H1 (cell line): ENCODE measurements around the gene HOGA1. TPM values are rescaled to one million over a fixed set of nuclear protein-coding genes. Genes with fewer than 3 reads are reported as not detected.

Experiments used
- CTCF ChIA-PET: fragments of 300-600 bp; sonication (Branson Sonifier 250); formaldehyde crosslinking; loops from one replicate; lab custom pipeline; 2021; ENCODE audit not compliant: partially characterized antibody; lab: Charles Lee
- POLR2A ChIA-PET: fragments of 300-600 bp; sonication (Branson Sonifier 250); formaldehyde crosslinking; loops from one replicate; lab custom pipeline; 2021; ENCODE audit warnings: inconsistent platforms; ENCODE audit not compliant: partially characterized antibody; lab: Charles Lee
- DNase-seq, 2 experiments: peaks; one replicate each; pipeline versions ENCODE4 v3.0.0 to v3.0.0-alpha.2; 2010 to 2022; ENCODE audit warnings: low spot score in 2 of 2, low read depth in 1 of 2, mixed read lengths in 1 of 2
- FAIRE-seq: peaks from 2 replicates; lab custom pipeline; 2011; peaks lifted over from hg19 to GRCh38; lab: Jason Lieb, UNC
- H2AFZ ChIP-seq: 2 replicates; pipeline ENCODE4 v1.8.1; 2012; ENCODE audit warnings: low read length, inconsistent platforms
- H2AK5ac ChIP-seq: 2 replicates; pipeline ENCODE4 v1.6.1; 2013; ENCODE audit warnings: low read depth, low read length
- H2BK120ac ChIP-seq: replicated peaks from 2 replicates; pipeline ENCODE3; 2013; ENCODE audit warnings: low read depth, low read length, inconsistent platforms
- H2BK12ac ChIP-seq: 2 replicates; pipeline ENCODE4 v1.6.1; 2013; ENCODE audit warnings: low read depth, low read length
- H2BK15ac ChIP-seq: 2 replicates; pipeline ENCODE4 v1.6.1; 2013; ENCODE audit warnings: low read length
- H2BK20ac ChIP-seq: 2 replicates; pipeline ENCODE4 v1.6.1; 2013; ENCODE audit warnings: low read length
- H2BK5ac ChIP-seq: 2 replicates; pipeline ENCODE4 v1.6.1; 2013; ENCODE audit warnings: low read depth, low read length
- H3K14ac ChIP-seq: 2 replicates; pipeline ENCODE4 v1.6.1; 2013; ENCODE audit warnings: inconsistent platforms; ENCODE audit not compliant: insufficient read length
- H3K18ac ChIP-seq: 2 replicates; pipeline ENCODE4 v1.6.1; 2013; ENCODE audit warnings: low read length; ENCODE audit errors: extremely low read depth
- H3K23ac ChIP-seq: 2 replicates; pipeline ENCODE4 v1.6.1; 2013; ENCODE audit warnings: inconsistent platforms; ENCODE audit not compliant: insufficient read length
- H3K23me2 ChIP-seq: 2 replicates; pipeline ENCODE4 v1.6.1; 2013; ENCODE audit warnings: low read depth, low read length
- H3K27ac ChIP-seq: 2 replicates; pipeline ENCODE4 v1.6.1; 2011; ENCODE audit warnings: low read depth, low read length, inconsistent platforms
- H3K27me3 ChIP-seq, 4 experiments: replicated peaks in 1 of 4; 1 replicate in 1 of 4; 2 replicates in 3 of 4; pipeline versions ENCODE4 v1.6.1 to v1.8.1; 2011 to 2013; ENCODE audit warnings: low read length in 3 of 4, mild to moderate bottlenecking in 3 of 4, inconsistent platforms in 2 of 4, mixed read lengths in 2 of 4, moderate library complexity in 1 of 4; ENCODE audit not compliant: control insufficient read depth in 3 of 4, insufficient read depth in 3 of 4; ENCODE audit errors: extremely low read depth in 1 of 4
- H3K36me3 ChIP-seq, 4 experiments: 2 replicates each; pipeline versions ENCODE4 v1.6.1 to v1.8.1; 2011 to 2013; ENCODE audit warnings: mild to moderate bottlenecking in 4 of 4, low read length in 3 of 4, moderate library complexity in 2 of 4, control low read depth in 1 of 4, inconsistent platforms in 1 of 4; ENCODE audit not compliant: insufficient read depth in 4 of 4, control insufficient read depth in 2 of 4
- H3K4ac ChIP-seq: replicated peaks from 2 replicates; pipeline ENCODE3; 2013; ENCODE audit warnings: low read length, low read depth, mixed read lengths, inconsistent platforms; ENCODE audit not compliant: insufficient read length
- H3K4me1 ChIP-seq, 4 experiments: replicated peaks in 1 of 4; 1 replicate in 1 of 4; 2 replicates in 3 of 4; pipeline versions ENCODE4 v1.6.1 to v1.8.1; 2011 to 2013; ENCODE audit warnings: low read length in 3 of 4, inconsistent platforms in 2 of 4, mixed read lengths in 1 of 4; ENCODE audit not compliant: insufficient read depth in 4 of 4, control insufficient read depth in 3 of 4
- H3K4me2 ChIP-seq, 2 experiments: 2 replicates each; pipeline versions ENCODE4 v1.6.1 to v1.8.1; 2011 to 2013; ENCODE audit warnings: low read depth in 2 of 2, low read length in 2 of 2, control low read depth in 1 of 2, inconsistent platforms in 1 of 2, mild to moderate bottlenecking in 1 of 2; ENCODE audit not compliant: insufficient read depth in 1 of 2
- H3K4me3 ChIP-seq, 4 experiments: fragments of 200-600, 300-600 bp in 1 of 4; sonication (generic), shearing (Covaris generic), sonication (Bioruptor Twin) in 1 of 4; 2 replicates each; pipeline versions ENCODE4 v1.5.1 to v1.8.1; 2011 to 2016; ENCODE audit warnings: low read length in 4 of 4, low read depth in 3 of 4, control low read depth in 2 of 4, inconsistent platforms in 2 of 4, mild to moderate bottlenecking in 2 of 4, mixed read lengths in 1 of 4, moderate library complexity in 1 of 4; ENCODE audit not compliant: insufficient read depth in 2 of 4; ENCODE audit errors: extremely low read depth in 1 of 4
- H3K56ac ChIP-seq: replicated peaks from 2 replicates; pipeline ENCODE3; 2013; ENCODE audit warnings: low read depth, mild to moderate bottlenecking, mixed read lengths, low read length, inconsistent platforms; ENCODE audit not compliant: insufficient read length
- H3K79me1 ChIP-seq: 2 replicates; pipeline ENCODE4 v1.6.1; 2013; ENCODE audit warnings: low read depth, low read length, control low read depth
- H3K79me2 ChIP-seq, 2 experiments: 2 replicates each; pipeline versions ENCODE4 v1.6.1 to v1.8.1; 2012 to 2013; ENCODE audit warnings: low read length in 2 of 2, mild to moderate bottlenecking in 2 of 2, inconsistent platforms in 1 of 2; ENCODE audit not compliant: insufficient read depth in 2 of 2, control insufficient read depth in 1 of 2
- H3K9ac ChIP-seq, 4 experiments: replicated peaks in 1 of 4; 1 replicate in 1 of 4; 2 replicates in 3 of 4; pipeline versions ENCODE4 v1.6.1 to v1.8.1; 2011 to 2013; ENCODE audit warnings: low read depth in 3 of 4, low read length in 3 of 4, control low read depth in 2 of 4, mild to moderate bottlenecking in 2 of 4, moderate library complexity in 2 of 4, inconsistent platforms in 1 of 4; ENCODE audit errors: extremely low read depth in 1 of 4
- H3K9me3 ChIP-seq, 2 experiments: 2 replicates each; pipeline versions ENCODE4 v1.6.1 to v1.8.1; 2012 to 2013; ENCODE audit warnings: mild to moderate bottlenecking in 2 of 2, moderate library complexity in 2 of 2, control low read depth in 1 of 2, inconsistent platforms in 1 of 2, low read depth in 1 of 2, low read length in 1 of 2, mixed read lengths in 1 of 2; ENCODE audit not compliant: insufficient read depth in 2 of 2
- H4K20me1 ChIP-seq, 2 experiments: replicated peaks in 1 of 2; 2 replicates each; pipeline versions ENCODE3 to v1.8.1; 2011 to 2013; ENCODE audit warnings: inconsistent platforms in 2 of 2, low read length in 2 of 2, mild to moderate bottlenecking in 1 of 2; ENCODE audit not compliant: insufficient read depth in 2 of 2, control insufficient read depth in 1 of 2
- H4K5ac ChIP-seq: 2 replicates; pipeline ENCODE4 v1.6.1; 2013; ENCODE audit warnings: low read length, low read depth, mixed read lengths, inconsistent platforms; ENCODE audit not compliant: insufficient read length
- H4K8ac ChIP-seq: 2 replicates; pipeline ENCODE4 v1.8.0; 2013; ENCODE audit warnings: mild to moderate bottlenecking, moderate library complexity, low read length, inconsistent platforms; ENCODE audit not compliant: insufficient read depth; ENCODE audit errors: extremely low read depth
- H4K91ac ChIP-seq: replicated peaks from 2 replicates; pipeline ENCODE3; 2013; ENCODE audit warnings: low read length, mixed read lengths, inconsistent platforms; ENCODE audit not compliant: insufficient read length
- BRCA1 ChIP-seq: IDR thresholded peaks from 2 replicates; pipeline ENCODE4 v1.6.1; 2012; ENCODE audit warnings: low read depth, low read length, improper control_type of control experiment
- CBX8 ChIP-seq: fragments of 300-800, 300-1000 bp; sonication (generic); IDR thresholded peaks from 2 replicates; pipeline ENCODE4 v1.7.1; 2016; ENCODE audit warnings: low read depth, low read length, borderline replicate concordance
- CHD2 ChIP-seq: IDR thresholded peaks from 2 replicates; pipeline ENCODE4 v1.6.1; 2012; ENCODE audit warnings: low read length, improper control_type of control experiment
- FOSL1 ChIP-seq: IDR thresholded peaks from 2 replicates; pipeline ENCODE4 v1.6.1; 2011; ENCODE audit warnings: mild to moderate bottlenecking, low read depth, low read length, moderate library complexity; ENCODE audit not compliant: insufficient read depth
- GABPA ChIP-seq: IDR thresholded peaks from 2 replicates; pipeline ENCODE4 v1.6.1; 2011; ENCODE audit warnings: mild to moderate bottlenecking, low read length, moderate library complexity, borderline replicate concordance; ENCODE audit not compliant: insufficient read depth
- MAFK ChIP-seq: IDR thresholded peaks from 2 replicates; pipeline ENCODE4 v1.6.1; 2012; ENCODE audit warnings: low read depth, mild to moderate bottlenecking, improper control_type of control experiment, low read length
- NANOG ChIP-seq: IDR thresholded peaks from 2 replicates; pipeline ENCODE4 v1.6.1; 2011; ENCODE audit warnings: low read length, low read depth, mild to moderate bottlenecking, inconsistent platforms; ENCODE audit not compliant: insufficient read depth, poor library complexity, severe bottlenecking
- POLR2AphosphoS5 ChIP-seq: IDR thresholded peaks from 2 replicates; pipeline ENCODE4 v1.6.1; 2011; ENCODE audit warnings: low read depth, low read length
- RFX5 ChIP-seq: IDR thresholded peaks from 2 replicates; pipeline ENCODE4 v1.6.1; 2011; ENCODE audit warnings: low read depth, low read length, improper control_type of control experiment, borderline replicate concordance
- SIRT6 ChIP-seq: IDR thresholded peaks from one replicate; pipeline ENCODE4 v1.7.1; 2012; ENCODE audit warnings: low read length, inconsistent platforms
- SP1 ChIP-seq: IDR thresholded peaks from 2 replicates; pipeline ENCODE4 v1.6.1; 2011; ENCODE audit warnings: low read depth, low read length
- SP2 ChIP-seq: IDR thresholded peaks from 2 replicates; pipeline ENCODE4 v1.6.1; 2012; ENCODE audit warnings: mild to moderate bottlenecking, low read length, inconsistent platforms
- SP4 ChIP-seq: IDR thresholded peaks from 2 replicates; pipeline ENCODE4 v1.6.1; 2012; ENCODE audit warnings: low read length, inconsistent platforms
- YY1 ChIP-seq: IDR thresholded peaks from 2 replicates; pipeline ENCODE4 v1.6.1; 2011; ENCODE audit warnings: low read depth, mild to moderate bottlenecking, low read length
- ZNF274 ChIP-seq: IDR thresholded peaks from 2 replicates; pipeline ENCODE4 v1.7.0; 2012; ENCODE audit warnings: low read length, borderline replicate concordance; ENCODE audit errors: extremely low read depth
- WGBS, 2 experiments: shearing (Covaris generic) in 1 of 2; methylation state at CpG; one replicate each; pipeline versions ENCODE4 v1.1.6 to v1.1.7; 2013 to 2015; ENCODE audit warnings: low lambda C conversion rate in 2 of 2, mixed read lengths in 2 of 2, inconsistent platforms in 1 of 2, low coverage in 1 of 2, missing lambda C conversion rate in 1 of 2; ENCODE audit not compliant: insufficient replicate concordance in 2 of 2, insufficient coverage in 1 of 2, insufficient read length in 1 of 2; ENCODE audit errors: extremely low coverage in 1 of 2, missing lambda C conversion rate in 1 of 2; 5-methylcytosine and 5-hydroxymethylcytosine counted together
- polyA plus RNA-seq, 7 experiments: library from polyadenylated mRNA; depleted of rRNA in 3 of 7; stranded (reverse) in 5 of 7; unstranded in 2 of 7; fragments of >200 nt in 5 of 7; fragments of 200-250 nt in 2 of 7; gene quantifications; 1 replicate in 5 of 7; 2 replicates in 1 of 7; 4 replicates in 1 of 7; pipeline versions ENCODE4 v1.2.1 to v1.2.3, GENCODE V29; 2011 to 2013; ENCODE audit warnings: missing spikeins in 2 of 7, mixed read lengths in 2 of 7
- total RNA-seq: library from RNA; stranded (reverse); fragmentation: NEBNext Ultra II Directional; extraction: Animal tissue kit (Norgen Biotek cat#: 25700); gene quantifications from 2 replicates; pipeline ENCODE4 v1.2.1, GENCODE V29; 2021

The HOGA1 gene
- total and polyA plus RNA-seq, 2 of the 8 experiments (the other 6 are each of a cell fraction or from before 2014, with no cell fraction given), result 0.28 to 1.00 TPM

GRCh38 chr10:97578171-97578844 lies 5.9 kb upstream of the HOGA1 start:
- no peak overlapping the region for H2AFZ ChIP-seq
- no peak overlapping the region for H2BK15ac ChIP-seq
- H3K56ac ChIP-seq, result no peak overlapping the region
- DNase-seq (no peak), FAIRE-seq (no peak)
- no peak overlapping the region for H3K4ac ChIP-seq
- H3K36me3 ChIP-seq, result no peaks in the 10 kb centered on the region; a peak in 1 of 8 replicates
- H3K23ac ChIP-seq, result no peak overlapping the region
- no peak overlapping the region for H2BK120ac ChIP-seq
- no peak overlapping the region for H2BK20ac ChIP-seq
- no peak overlapping the region for H3K4me3 ChIP-seq
- no peak overlapping the region for H4K91ac ChIP-seq
- no peaks in the 10 kb centered on the region for H3K79me1 ChIP-seq
- no peaks in the 10 kb centered on the region; a peak in 1 of 7 replicates for H3K27me3 ChIP-seq
- CTCF ChIA-PET, result interaction anchor here (1.2 to 12.9 kb wide), 5 partner anchors 23 to 113 kb away, joined by 5 to 169 read pairs (median 17); no protein-coding TSS in a partner anchor
- H3K23me2 ChIP-seq, result no peaks in the 10 kb centered on the region
- no peak overlapping the region for H2BK12ac ChIP-seq
- no peak overlapping the region for H3K27ac ChIP-seq
- H3K14ac ChIP-seq, result no peak overlapping the region
- peak overlapping the region; percentile 28; the same call in 1 of the 2 replicates for H4K8ac ChIP-seq
- WGBS, 2 experiments, result 94% methylated on average over 34 of the region's 40 CpGs; no CpG with 5 or more reads in 1 of the 2 experiments
- H3K9ac ChIP-seq, result no peak overlapping the region
- no peak overlapping the region for H3K18ac ChIP-seq
- H4K5ac ChIP-seq, result no peak overlapping the region
- no peaks in the 10 kb centered on the region for H3K9me3 ChIP-seq
- POLR2A ChIA-PET, result interaction anchor here (0.8 kb wide), 1 partner anchor 135 kb away, joined by 3 read pairs; no protein-coding TSS in a partner anchor
- no peaks in the 10 kb centered on the region for H3K79me2 ChIP-seq
- no peaks in the 10 kb centered on the region for H4K20me1 ChIP-seq
- no peak overlapping the region for H2AK5ac ChIP-seq
- no peak overlapping the region for H2BK5ac ChIP-seq
- H3K4me1 ChIP-seq, result peaks cover 0 to 6% (median 3%) of the 10 kb centered on the region in 4 experiments; a peak in 2 of 7 replicates
- H3K4me2 ChIP-seq, result no peak overlapping the region
- TF ChIP-seq SP4 (no peak), SP1 (no peak), NANOG (no peak), POLR2AphosphoS5 (no peak), YY1 (no peak), SIRT6 (no peak), MAFK (no peak), CBX8 (no peak), CHD2 (no peak), ZNF274 (no peak), BRCA1 (no peak), FOSL1 (no peak), GABPA (no peak), RFX5 (no peak), SP2 (no peak)
